ENCODE measurements around the gene GSTA4.

DNA sequence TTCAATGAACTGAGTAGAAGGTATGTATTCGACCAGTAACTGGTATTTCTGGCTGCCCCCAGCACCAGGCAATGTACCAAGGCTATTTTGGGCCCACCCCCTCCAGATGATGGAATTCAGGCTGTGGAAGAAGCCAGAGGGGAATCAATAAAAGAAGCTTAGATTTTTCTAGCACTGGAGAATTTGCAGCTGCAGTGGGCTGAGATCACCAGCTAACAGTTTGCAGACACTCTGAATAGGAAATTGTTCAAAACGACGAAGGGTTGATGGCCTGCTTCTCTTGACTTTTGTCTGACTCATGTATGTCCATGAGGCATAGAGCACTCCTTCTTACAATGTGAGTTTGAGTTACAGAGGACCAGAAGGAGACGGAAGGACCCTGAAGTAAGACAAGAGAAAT lies 37.8 kb upstream of the GSTA4 start:
- TF ChIP-seq ZFP3 (CRISPR knock-in tag; IDR thresholded peaks at IDR 0.05) (no peak), OSR1 (CRISPR knock-in tag; IDR thresholded peaks at IDR 0.05) (no peak), ZNF8 (CRISPR knock-in tag; IDR thresholded peaks at IDR 0.05) (no peak), ESRRG (CRISPR knock-in tag; IDR thresholded peaks at IDR 0.05) (no peak), ZNF565 (CRISPR knock-in tag; conservative IDR thresholded peaks at IDR 0.05; ENCODE audit: low read depth) (no peak), RARB (CRISPR knock-in tag; IDR thresholded peaks at IDR 0.05) (no peak), BACH2 (CRISPR knock-in tag; IDR thresholded peaks at IDR 0.05; ENCODE audit: borderline replicate concordance) (no peak), CSDC2 (CRISPR knock-in tag; IDR thresholded peaks at IDR 0.05) (no peak), ARNTL (CRISPR knock-in tag; IDR thresholded peaks at IDR 0.05; ENCODE audit: borderline replicate concordance, low read depth) (no peak), ZFP30 (CRISPR knock-in tag; IDR thresholded peaks at IDR 0.05) (no peak)
- TF ChIP-seq, protein P1, sequence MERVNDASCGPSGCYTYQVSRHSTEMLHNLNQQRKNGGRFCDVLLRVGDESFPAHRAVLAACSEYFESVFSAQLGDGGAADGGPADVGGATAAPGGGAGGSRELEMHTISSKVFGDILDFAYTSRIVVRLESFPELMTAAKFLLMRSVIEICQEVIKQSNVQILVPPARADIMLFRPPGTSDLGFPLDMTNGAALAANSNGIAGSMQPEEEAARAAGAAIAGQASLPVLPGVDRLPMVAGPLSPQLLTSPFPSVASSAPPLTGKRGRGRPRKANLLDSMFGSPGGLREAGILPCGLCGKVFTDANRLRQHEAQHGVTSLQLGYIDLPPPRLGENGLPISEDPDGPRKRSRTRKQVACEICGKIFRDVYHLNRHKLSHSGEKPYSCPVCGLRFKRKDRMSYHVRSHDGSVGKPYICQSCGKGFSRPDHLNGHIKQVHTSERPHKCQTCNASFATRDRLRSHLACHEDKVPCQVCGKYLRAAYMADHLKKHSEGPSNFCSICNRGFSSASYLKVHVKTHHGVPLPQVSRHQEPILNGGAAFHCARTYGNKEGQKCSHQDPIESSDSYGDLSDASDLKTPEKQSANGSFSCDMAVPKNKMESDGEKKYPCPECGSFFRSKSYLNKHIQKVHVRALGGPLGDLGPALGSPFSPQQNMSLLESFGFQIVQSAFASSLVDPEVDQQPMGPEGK (CRISPR knock-in tag; IDR thresholded peaks at IDR 0.05; ENCODE audit: borderline replicate concordance): no peak
- TF ChIP-seq, protein P2, sequence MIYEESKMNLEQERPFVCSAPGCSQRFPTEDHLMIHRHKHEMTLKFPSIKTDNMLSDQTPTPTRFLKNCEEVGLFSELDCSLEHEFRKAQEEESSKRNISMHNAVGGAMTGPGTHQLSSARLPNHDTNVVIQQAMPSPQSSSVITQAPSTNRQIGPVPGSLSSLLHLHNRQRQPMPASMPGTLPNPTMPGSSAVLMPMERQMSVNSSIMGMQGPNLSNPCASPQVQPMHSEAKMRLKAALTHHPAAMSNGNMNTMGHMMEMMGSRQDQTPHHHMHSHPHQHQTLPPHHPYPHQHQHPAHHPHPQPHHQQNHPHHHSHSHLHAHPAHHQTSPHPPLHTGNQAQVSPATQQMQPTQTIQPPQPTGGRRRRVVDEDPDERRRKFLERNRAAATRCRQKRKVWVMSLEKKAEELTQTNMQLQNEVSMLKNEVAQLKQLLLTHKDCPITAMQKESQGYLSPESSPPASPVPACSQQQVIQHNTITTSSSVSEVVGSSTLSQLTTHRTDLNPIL (CRISPR knock-in tag; IDR thresholded peaks at IDR 0.05; ENCODE audit: low read depth): no peak
- TF ChIP-seq, protein P3, sequence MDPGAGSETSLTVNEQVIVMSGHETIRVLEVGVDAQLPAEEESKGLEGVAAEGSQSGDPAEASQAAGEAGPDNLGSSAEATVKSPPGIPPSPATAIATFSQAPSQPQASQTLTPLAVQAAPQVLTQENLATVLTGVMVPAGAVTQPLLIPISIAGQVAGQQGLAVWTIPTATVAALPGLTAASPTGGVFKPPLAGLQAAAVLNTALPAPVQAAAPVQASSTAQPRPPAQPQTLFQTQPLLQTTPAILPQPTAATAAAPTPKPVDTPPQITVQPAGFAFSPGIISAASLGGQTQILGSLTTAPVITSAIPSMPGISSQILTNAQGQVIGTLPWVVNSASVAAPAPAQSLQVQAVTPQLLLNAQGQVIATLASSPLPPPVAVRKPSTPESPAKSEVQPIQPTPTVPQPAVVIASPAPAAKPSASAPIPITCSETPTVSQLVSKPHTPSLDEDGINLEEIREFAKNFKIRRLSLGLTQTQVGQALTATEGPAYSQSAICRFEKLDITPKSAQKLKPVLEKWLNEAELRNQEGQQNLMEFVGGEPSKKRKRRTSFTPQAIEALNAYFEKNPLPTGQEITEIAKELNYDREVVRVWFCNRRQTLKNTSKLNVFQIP (CRISPR knock-in tag; IDR thresholded peaks at IDR 0.05; ENCODE audit: borderline replicate concordance, low read depth): no peak
- TF ChIP-seq, protein P4, sequence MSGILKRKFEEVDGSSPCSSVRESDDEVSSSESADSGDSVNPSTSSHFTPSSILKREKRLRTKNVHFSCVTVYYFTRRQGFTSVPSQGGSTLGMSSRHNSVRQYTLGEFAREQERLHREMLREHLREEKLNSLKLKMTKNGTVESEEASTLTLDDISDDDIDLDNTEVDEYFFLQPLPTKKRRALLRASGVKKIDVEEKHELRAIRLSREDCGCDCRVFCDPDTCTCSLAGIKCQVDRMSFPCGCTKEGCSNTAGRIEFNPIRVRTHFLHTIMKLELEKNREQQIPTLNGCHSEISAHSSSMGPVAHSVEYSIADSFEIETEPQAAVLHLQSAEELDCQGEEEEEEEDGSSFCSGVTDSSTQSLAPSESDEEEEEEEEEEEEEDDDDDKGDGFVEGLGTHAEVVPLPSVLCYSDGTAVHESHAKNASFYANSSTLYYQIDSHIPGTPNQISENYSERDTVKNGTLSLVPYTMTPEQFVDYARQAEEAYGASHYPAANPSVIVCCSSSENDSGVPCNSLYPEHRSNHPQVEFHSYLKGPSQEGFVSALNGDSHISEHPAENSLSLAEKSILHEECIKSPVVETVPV (CRISPR knock-in tag; IDR thresholded peaks at IDR 0.05): no peak

All from SK-N-SH treated with all-trans-retinoic acid at 6 μM for 48 hours (cell line).